Lower leg skin (tissue), 4 donors: Measurements from ENCODE around the gene ABCA13. TPM values are rescaled to one million over a fixed set of nuclear protein-coding genes. Genes with fewer than 3 reads are reported as not detected.

Experiments
- DNase-seq, 2 donors: peaks; one replicate each; pipeline ENCODE4 v3.0.0-alpha.2; 2019; ENCODE audit warnings: low spot score in 2 of 2
- H3K4me3 ChIP-seq: fragments of 200-600 bp; sonication (generic); 2 replicates; pipeline ENCODE4 v1.5.1; 2017; ENCODE audit warnings: mild to moderate bottlenecking, low read depth; ENCODE audit not compliant: poor library complexity, severe bottlenecking
- CTCF ChIP-seq, 3 donors: fragments of 450-650 bp; IDR thresholded peaks; one replicate each; pipeline ENCODE4 v1.5.1; 2016; ENCODE audit warnings: antibody characterized with exemption in 3 of 3, mild to moderate bottlenecking in 3 of 3, moderate library complexity in 2 of 3
- POLR2A ChIP-seq, 2 donors: fragments of 450-650 bp; IDR thresholded peaks; one replicate each; pipeline ENCODE4 v1.6.1; 2016 to 2017; ENCODE audit warnings: antibody characterized with exemption in 2 of 2, mild to moderate bottlenecking in 1 of 2, moderate library complexity in 1 of 2
- WGBS, 2 donors: methylation state at CpG; one replicate each; pipeline ENCODE4 v1.1.5; 2018; 5-methylcytosine and 5-hydroxymethylcytosine counted together
- intact Hi-C: fragments of 100-400 bp; cut with DNase I; formaldehyde crosslinking; loops from one replicate; pipeline ENCODE4 v1.15.0; 2023; ENCODE audit warnings: low total_unique reads
- total RNA-seq, 4 donors: library from RNA; depleted of rRNA; stranded (reverse); fragments of >200 nt; gene quantifications; one replicate each; pipeline ENCODE4 v1.1.0, GENCODE V29; 2016

The ABCA13 gene
- total RNA-seq, 4 donors from 2014 or later: 0.08 to 1.7 (median 0.52) TPM

GRCh38 chr7:48225101-48225500 lies 53.8 kb downstream of the ABCA13 start:
- intact Hi-C loops: no loop called here
- 89 to 91% methylated on average over 4 of the region's 4 CpGs for WGBS, 2 donors
- no peak for DNase-seq
- no peak for TF ChIP-seq CTCF (IDR thresholded peaks at IDR 0.05)
- H3K4me3 ChIP-seq: no peak overlapping the region

GRCh38 chr7:48237354-48237753 lies 66.1 kb downstream of the ABCA13 start:
- no peak for DNase-seq
- no peak overlapping the region for H3K4me3 ChIP-seq
- TF ChIP-seq POLR2A (IDR thresholded peaks at IDR 0.05) (no peak), CTCF (IDR thresholded peaks at IDR 0.05) (no peak)
- intact Hi-C loops: no loop called here

- intact Hi-C loops: no loop called here
- H3K4me3 ChIP-seq: no peak overlapping the region
- DNase-seq: no peak
- 66 to 72% methylated on average over 8 of the region's 8 CpGs for WGBS, 2 donors
- TF ChIP-seq CTCF (IDR thresholded peaks at IDR 0.05) (no peak), POLR2A (IDR thresholded peaks at IDR 0.05) (no peak)
These were observed 71.6 kb downstream of the ABCA13 start for GRCh38 chr7:48242846-48243245.

- H3K4me3 ChIP-seq: no peak overlapping the region
- DNase-seq: peak in 1 of 2 donors; percentile 25
- WGBS, 2 donors: 44 to 47% methylated on average over 5 of the region's 5 CpGs
- TF ChIP-seq POLR2A (IDR thresholded peaks at IDR 0.05) (no peak), CTCF (IDR thresholded peaks at IDR 0.05) (no peak)
- intact Hi-C loops: no loop called here
These were observed 73.6 kb downstream of the ABCA13 start for GRCh38 chr7:48244864-48245271.

GRCh38 chr7:48245751-48246472 lies 74.7 kb downstream of the ABCA13 start:
- WGBS, 2 donors: 71 to 72% methylated on average over 9 of the region's 9 CpGs
- H3K4me3 ChIP-seq: no peak overlapping the region
- TF ChIP-seq CTCF (IDR thresholded peaks at IDR 0.05): no peak
- no peak for TF ChIP-seq POLR2A (IDR thresholded peaks at IDR 0.05)
- intact Hi-C loops: no loop called here
- no peak for DNase-seq

- DNase-seq: no peak
- intact Hi-C loops: no loop called here
- no peak overlapping the region for H3K4me3 ChIP-seq
- 70 to 74% methylated on average over 2 of the region's 2 CpGs for WGBS, 2 donors
- TF ChIP-seq POLR2A (IDR thresholded peaks at IDR 0.05) (no peak), CTCF (IDR thresholded peaks at IDR 0.05) (no peak)
These were observed 77.9 kb downstream of the ABCA13 start for GRCh38 chr7:48249166-48249565.
